Prostate gland (tissue), 2 donors: ENCODE results near the gene RCN2.

ENCODE experiments used
- POLR2A ChIP-seq: fragments of 450-650 bp; IDR thresholded peaks from one replicate; pipeline ENCODE4 v1.6.1; 2016; ENCODE audit warnings: antibody characterized with exemption, mild to moderate bottlenecking
- POLR2AphosphoS5 ChIP-seq: sonication (generic); formaldehyde crosslinking; IDR thresholded peaks from one replicate; pipeline ENCODE4 v1.6.1; 2017; ENCODE audit warnings: antibody characterized with exemption
- TF ChIP-seq, protein P1 (sequence below), 4 experiments: fragments of 200-600 bp in 2 of 4; fragments of 450-650 bp in 2 of 4; sonication (generic) in 2 of 4; IDR thresholded peaks; 1 replicate in 3 of 4; 2 replicates in 1 of 4; pipeline ENCODE4 v1.5.1; 2016 to 2019; ENCODE audit warnings: antibody characterized with exemption in 4 of 4, mild to moderate bottlenecking in 2 of 4, moderate library complexity in 2 of 4

DNA sequence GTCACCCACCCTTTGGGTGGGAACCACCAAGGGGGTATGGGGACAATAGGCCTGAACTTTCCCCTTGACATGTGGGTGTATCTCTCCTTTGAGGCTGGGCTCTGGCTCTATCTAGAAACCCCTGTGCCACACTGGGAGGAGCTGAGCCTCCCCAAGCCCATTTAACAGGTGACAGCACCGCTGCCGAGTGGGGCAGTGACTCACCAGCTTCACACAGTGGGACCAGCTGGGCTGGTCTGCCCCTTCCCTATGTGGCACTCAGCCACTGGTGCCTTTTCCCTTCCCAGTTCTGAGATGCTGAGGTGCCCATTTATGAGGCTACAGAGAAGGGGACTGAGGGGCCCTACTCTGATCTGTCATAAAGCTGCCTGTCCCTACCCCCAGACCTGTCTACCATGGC, 68.4 kb downstream of the RCN2 start:
- no peak for TF ChIP-seq POLR2A
- TF ChIP-seq, protein P1, sequence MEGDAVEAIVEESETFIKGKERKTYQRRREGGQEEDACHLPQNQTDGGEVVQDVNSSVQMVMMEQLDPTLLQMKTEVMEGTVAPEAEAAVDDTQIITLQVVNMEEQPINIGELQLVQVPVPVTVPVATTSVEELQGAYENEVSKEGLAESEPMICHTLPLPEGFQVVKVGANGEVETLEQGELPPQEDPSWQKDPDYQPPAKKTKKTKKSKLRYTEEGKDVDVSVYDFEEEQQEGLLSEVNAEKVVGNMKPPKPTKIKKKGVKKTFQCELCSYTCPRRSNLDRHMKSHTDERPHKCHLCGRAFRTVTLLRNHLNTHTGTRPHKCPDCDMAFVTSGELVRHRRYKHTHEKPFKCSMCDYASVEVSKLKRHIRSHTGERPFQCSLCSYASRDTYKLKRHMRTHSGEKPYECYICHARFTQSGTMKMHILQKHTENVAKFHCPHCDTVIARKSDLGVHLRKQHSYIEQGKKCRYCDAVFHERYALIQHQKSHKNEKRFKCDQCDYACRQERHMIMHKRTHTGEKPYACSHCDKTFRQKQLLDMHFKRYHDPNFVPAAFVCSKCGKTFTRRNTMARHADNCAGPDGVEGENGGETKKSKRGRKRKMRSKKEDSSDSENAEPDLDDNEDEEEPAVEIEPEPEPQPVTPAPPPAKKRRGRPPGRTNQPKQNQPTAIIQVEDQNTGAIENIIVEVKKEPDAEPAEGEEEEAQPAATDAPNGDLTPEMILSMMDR (IDR thresholded peaks at IDR 0.05): no peak
- no peak for TF ChIP-seq POLR2AphosphoS5
